Measurements from ENCODE around the gene GPR141.

Gene GPR141

DNA sequence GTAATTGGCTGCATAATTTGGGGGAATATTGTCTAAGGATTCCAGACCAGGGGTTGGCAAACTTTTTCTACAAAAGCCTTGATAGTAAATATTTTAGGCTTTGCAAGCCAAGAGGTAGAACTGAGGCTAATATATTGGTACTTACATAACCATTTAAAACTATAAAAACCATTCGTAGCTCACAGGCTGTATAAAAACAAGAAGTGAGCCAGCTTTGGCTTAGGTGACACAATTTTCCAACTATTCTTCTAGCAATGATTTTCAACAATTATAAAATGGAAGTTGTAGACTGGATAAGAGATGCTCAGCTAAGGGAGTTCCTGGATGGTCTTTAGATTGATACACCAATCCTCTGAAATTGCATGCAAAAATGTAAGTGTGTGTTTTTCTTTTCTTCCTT is 1.4 kb downstream of the GPR141 start:
- H3K4me3 ChIP-seq (replicated peaks; ENCODE audit: low read depth, low read length): no peak overlapping the region
- no peak for DNase-seq (ENCODE audit: extremely low read depth, low read depth)
- TF ChIP-seq, protein P1, sequence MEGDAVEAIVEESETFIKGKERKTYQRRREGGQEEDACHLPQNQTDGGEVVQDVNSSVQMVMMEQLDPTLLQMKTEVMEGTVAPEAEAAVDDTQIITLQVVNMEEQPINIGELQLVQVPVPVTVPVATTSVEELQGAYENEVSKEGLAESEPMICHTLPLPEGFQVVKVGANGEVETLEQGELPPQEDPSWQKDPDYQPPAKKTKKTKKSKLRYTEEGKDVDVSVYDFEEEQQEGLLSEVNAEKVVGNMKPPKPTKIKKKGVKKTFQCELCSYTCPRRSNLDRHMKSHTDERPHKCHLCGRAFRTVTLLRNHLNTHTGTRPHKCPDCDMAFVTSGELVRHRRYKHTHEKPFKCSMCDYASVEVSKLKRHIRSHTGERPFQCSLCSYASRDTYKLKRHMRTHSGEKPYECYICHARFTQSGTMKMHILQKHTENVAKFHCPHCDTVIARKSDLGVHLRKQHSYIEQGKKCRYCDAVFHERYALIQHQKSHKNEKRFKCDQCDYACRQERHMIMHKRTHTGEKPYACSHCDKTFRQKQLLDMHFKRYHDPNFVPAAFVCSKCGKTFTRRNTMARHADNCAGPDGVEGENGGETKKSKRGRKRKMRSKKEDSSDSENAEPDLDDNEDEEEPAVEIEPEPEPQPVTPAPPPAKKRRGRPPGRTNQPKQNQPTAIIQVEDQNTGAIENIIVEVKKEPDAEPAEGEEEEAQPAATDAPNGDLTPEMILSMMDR (IDR thresholded peaks at IDR 0.05; ENCODE audit: low read depth, low read length, missing control alignments): no peak

DNA sequence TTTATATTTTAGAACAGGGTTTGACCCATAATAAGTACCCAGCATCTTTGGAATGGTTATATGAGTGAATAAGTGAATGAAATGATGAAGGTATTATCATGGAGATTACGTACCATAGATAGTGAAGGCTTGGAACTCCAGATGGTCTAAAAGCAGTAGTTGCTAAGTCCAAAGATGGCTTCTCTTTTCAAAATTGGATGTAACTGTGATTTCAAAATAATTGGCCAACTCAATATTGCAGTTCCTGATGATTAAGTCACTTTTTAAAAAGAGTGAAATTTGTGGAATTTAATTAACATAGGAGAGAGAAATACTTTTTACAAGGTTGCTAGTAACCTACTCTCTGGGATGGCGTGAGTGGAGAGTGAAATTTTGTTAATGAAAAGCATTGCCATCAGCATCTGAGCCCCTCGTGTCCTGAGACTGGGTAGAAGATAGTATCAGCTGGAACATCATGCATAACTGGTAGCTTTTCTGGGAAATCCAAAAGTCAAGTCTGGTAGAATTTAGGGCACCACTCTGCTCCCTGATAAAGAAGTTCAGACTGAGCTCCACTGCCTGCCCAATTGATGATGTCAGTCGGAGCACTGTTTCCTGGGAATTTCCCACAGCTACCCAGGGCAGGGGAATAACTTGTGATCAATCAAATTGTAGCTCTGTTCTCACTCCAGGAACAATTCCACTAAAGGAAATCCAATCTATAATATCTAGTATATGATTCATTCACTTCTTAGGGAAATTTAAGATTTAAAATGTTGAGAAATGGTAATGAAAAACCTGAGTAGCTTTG is 3.2 kb downstream of the GPR141 start:
- DNase-seq (ENCODE audit: extremely low read depth, low read depth): no peak
- TF ChIP-seq, protein P1 (IDR thresholded peaks at IDR 0.05; ENCODE audit: low read depth, low read length, missing control alignments): no peak
- no peak overlapping the region for H3K4me3 ChIP-seq (replicated peaks; ENCODE audit: low read depth, low read length)

DNA sequence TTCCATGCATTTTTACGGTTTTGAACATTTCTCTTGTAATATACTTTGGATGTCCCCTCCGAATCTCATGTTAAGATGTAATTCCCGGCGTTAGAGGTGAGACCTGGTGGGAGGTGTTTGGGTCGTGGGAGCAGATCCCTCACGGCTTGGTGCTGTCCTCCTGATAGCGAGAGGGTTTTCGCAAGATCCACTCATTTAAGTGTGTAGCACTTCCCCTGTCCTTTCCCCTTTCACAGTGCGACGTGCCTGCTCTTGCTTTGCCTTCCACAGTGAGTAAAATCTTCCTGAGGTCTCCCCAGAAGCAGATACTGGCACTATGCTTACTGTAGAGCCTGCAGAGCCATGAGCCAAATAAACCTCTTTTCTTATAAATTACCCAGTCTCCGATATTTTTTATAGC is 6.6 kb downstream of the GPR141 start:
- no peak overlapping the region for H3K4me3 ChIP-seq (replicated peaks; ENCODE audit: low read depth, low read length)
- DNase-seq (ENCODE audit: extremely low read depth, low read depth): no peak
- TF ChIP-seq, protein P1 (IDR thresholded peaks at IDR 0.05; ENCODE audit: low read depth, low read length, missing control alignments): no peak

DNA sequence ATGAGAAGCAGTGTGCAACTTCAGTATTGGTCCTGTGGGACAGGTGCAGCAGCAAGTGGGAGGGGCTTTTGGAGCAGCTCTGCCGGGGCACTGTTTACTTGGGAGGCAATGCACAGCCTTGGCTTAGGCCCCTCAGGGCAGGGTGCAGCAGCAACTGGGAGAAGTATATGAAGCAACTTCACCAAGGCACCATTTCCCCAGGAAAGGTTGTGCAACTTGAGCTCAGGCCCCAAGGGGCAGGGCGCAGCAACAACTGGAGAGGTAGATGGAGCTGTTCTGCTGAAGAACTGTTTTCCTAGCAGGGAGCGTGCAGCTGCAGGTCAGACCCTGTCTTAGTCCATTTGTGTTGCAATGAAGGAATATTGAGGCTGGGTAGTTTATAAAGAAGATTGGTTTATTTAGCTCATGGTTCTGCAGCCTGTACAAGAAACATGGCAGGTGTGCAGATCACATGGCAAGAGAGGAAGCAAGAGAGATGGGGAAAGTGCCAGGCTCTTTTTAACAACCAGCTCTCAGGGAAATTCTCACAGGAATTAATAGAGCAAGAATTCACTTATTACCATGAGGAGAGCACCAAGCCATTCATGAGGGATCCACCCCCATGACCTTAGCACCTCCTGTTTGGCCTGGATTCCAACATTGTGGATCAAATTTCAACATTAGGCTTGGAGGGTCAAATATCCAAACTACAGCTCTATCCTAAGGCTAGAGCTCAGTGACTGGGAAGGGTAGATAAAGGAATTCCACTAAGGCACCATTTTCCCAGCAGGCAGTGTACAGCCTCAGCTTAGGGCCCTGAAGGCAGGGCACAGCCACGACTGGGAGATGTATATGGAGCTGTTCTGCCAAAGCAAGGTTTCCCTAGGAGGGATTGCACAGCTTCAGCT is 10.9 kb downstream of the GPR141 start:
- no peak overlapping the region for H3K4me3 ChIP-seq (replicated peaks; ENCODE audit: low read depth, low read length)
- DNase-seq (ENCODE audit: extremely low read depth, low read depth): no peak
- TF ChIP-seq, protein P1 (IDR thresholded peaks at IDR 0.05; ENCODE audit: low read depth, low read length, missing control alignments): no peak

DNA sequence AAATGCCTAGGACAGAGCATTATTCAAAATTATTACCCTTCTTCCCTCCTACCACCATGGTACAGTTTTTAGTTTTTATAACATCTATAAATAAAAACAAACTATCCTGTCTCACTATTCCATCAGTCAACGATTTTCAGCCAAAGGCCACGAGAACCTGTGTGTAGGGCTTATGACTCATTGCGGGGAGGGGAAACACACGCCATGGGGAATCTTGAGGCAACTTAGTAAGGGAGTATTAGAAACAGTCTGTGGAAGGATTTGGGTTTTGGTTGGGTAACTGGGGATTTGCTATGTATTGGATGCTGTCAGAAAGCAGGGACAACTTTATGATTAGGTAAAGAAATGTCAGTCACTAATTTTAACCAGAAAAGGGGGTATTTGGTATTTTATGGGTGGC is 14.7 kb downstream of the GPR141 start:
- TF ChIP-seq, protein P1 (IDR thresholded peaks at IDR 0.05; ENCODE audit: low read depth, low read length, missing control alignments): no peak
- H3K4me3 ChIP-seq (replicated peaks; ENCODE audit: low read depth, low read length): no peak overlapping the region
- DNase-seq (ENCODE audit: extremely low read depth, low read depth): no peak

DNA sequence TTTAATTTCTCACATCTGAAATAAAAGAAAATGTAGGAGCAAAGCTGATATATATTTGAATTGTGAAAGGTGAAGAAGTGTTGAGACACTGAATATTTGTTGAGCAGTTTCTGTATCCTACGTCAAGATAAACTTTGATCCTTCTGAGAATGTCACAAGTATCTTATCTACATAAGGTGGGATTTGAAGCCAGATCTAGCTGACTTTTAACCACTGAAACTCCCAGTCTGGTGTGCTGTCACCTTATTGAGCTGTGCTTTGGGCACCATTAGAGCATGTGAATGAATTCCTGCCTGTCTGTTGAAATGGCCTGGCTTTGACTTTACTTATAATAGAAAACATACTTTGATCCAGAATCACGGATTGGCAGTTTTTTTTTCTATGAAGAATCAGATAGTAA is 15.2 kb downstream of the GPR141 start:
- TF ChIP-seq, protein P1 (IDR thresholded peaks at IDR 0.05; ENCODE audit: low read depth, low read length, missing control alignments): no peak
- no peak for DNase-seq (ENCODE audit: extremely low read depth, low read depth)
- H3K4me3 ChIP-seq (replicated peaks; ENCODE audit: low read depth, low read length): no peak overlapping the region

Data from HFF-Myc (cell line).